NCI-H446 treated with DMSO at 0.1 percent for 48 hours (cell line): ENCODE measurements around the gene AKAP6.

ENCODE experiments used
- DNase-seq: peaks from one replicate; lab custom pipeline; 2025; lab: John Stamatoyannopoulos, UW

AKAP6 gene

GRCh38 chr14:32332415-32333316 lies 3.6 kb downstream of the AKAP6 start:
- no peak for DNase-seq

GRCh38 chr14:32336702-32337101 lies 7.6 kb downstream of the AKAP6 start:
- no peak for DNase-seq

GRCh38 chr14:32337759-32338158 lies 8.7 kb downstream of the AKAP6 start:
- no peak for DNase-seq

- no peak for DNase-seq
Measured at GRCh38 chr14:32339188-32339587, 10.1 kb downstream of the AKAP6 start.

- no peak for DNase-seq
Measured at GRCh38 chr14:32341947-32342846, 13.1 kb downstream of the AKAP6 start.

- no peak for DNase-seq
Measured at GRCh38 chr14:32342847-32343194, 13.7 kb downstream of the AKAP6 start.

GRCh38 chr14:32343926-32344430 lies 14.9 kb downstream of the AKAP6 start:
- no peak for DNase-seq

GRCh38 chr14:32345311-32345791 lies 16.3 kb downstream of the AKAP6 start:
- DNase-seq: no peak

GRCh38 chr14:32349322-32349721 lies 20.2 kb downstream of the AKAP6 start:
- no peak for DNase-seq

GRCh38 chr14:32350020-32350419 lies 20.9 kb downstream of the AKAP6 start:
- DNase-seq: no peak

GRCh38 chr14:32352631-32353030 lies 23.5 kb downstream of the AKAP6 start:
- DNase-seq: no peak

- DNase-seq: no peak
Measured at GRCh38 chr14:32354716-32355115, 25.6 kb downstream of the AKAP6 start.

- DNase-seq: no peak
Measured at GRCh38 chr14:32358781-32359180, 29.7 kb downstream of the AKAP6 start.

GRCh38 chr14:32361674-32362073 lies 32.6 kb downstream of the AKAP6 start:
- no peak for DNase-seq

- no peak for DNase-seq
Measured at GRCh38 chr14:32363761-32364160, 34.7 kb downstream of the AKAP6 start.

- DNase-seq: no peak
Measured at GRCh38 chr14:32364941-32365340, 35.8 kb downstream of the AKAP6 start.

GRCh38 chr14:32366256-32366879 lies 37.3 kb downstream of the AKAP6 start:
- peak; percentile 88 for DNase-seq

- DNase-seq: peak; percentile 90
Measured at GRCh38 chr14:32366986-32367385, 37.9 kb downstream of the AKAP6 start.

GRCh38 chr14:32367516-32367915 lies 38.4 kb downstream of the AKAP6 start:
- DNase-seq: peak; percentile 42

GRCh38 chr14:32368107-32368506 lies 39.0 kb downstream of the AKAP6 start:
- DNase-seq: no peak

- DNase-seq: no peak
Measured at GRCh38 chr14:32370714-32371113, 41.6 kb downstream of the AKAP6 start.

- DNase-seq: no peak
Measured at GRCh38 chr14:32372154-32372553, 43.1 kb downstream of the AKAP6 start.
